Nephron progenitor cell (in vitro differentiated cells): ENCODE measurements around the gene MMP25.

ENCODE experiments used
- DNase-seq: peaks from one replicate; pipeline ENCODE4 v3.0.0; 2021
- H3K27ac Mint-ChIP-seq: 2 replicates; pipeline ENCODE4 v1.8.0; 2021; ENCODE audit warnings: mild to moderate bottlenecking, moderate library complexity, mixed read lengths
- H3K27me3 Mint-ChIP-seq: 2 replicates; pipeline ENCODE4 v1.8.0; 2021; ENCODE audit warnings: mild to moderate bottlenecking, low read depth, mixed read lengths; ENCODE audit not compliant: poor library complexity
- H3K36me3 Mint-ChIP-seq: 2 replicates; pipeline ENCODE4 v1.8.0; 2021; ENCODE audit warnings: low read depth, mixed read lengths
- H3K4me1 Mint-ChIP-seq: 2 replicates; pipeline ENCODE4 v1.8.0; 2021; ENCODE audit warnings: mixed read lengths
- H3K4me3 Mint-ChIP-seq: 2 replicates; pipeline ENCODE4 v1.8.0; 2021; ENCODE audit warnings: mild to moderate bottlenecking, moderate library complexity, mixed read lengths
- H3K9me3 Mint-ChIP-seq: 2 replicates; pipeline ENCODE4 v1.8.0; 2021; ENCODE audit warnings: mild to moderate bottlenecking, moderate library complexity, mixed read lengths
- CTCF ChIP-seq: fragments of 200-600 bp; sonication (generic); IDR thresholded peaks from 2 replicates; pipeline ENCODE4 v1.5.0; 2021; ENCODE audit warnings: antibody characterized with exemption

The MMP25 gene

DNA sequence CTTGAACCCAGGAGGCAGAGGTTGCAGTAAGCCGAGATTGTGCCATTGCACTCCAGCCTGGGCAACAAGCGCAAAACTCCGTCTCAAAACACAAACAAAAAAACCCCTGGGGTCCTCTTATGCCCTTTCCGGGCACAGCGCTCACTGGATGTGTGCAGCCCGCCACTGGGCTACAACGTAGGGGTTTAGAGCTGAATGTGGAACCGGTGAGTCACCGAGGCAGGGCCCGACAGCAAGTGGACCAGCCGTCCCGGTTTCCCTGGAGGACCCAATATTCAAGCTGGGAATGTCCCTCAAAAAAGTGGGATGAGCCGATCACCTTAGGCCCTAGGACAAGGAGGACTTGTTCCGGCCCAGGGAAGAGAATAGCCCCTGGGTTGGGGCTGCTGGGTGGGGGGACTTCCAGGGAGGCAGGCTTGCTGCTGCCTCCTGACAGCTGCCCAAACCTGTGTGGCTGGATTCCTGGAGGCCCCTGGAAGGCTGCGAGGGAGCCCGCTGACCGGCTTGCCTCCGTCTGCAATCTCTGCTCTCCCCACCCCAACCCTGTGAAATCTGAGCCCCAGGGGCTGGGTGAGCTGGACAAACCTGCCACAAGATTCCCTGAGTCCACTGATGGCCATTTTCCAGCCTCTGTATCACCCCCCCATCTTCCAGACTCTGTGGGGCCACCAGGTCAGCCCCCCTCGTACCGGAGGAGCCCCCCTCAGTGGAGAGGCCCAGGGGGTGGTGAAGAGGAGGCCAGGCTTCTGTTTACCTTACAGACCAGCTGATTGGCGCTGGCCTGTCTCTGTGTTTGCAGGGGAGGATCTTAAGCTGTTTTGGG, 36.6 kb upstream of the MMP25 start:
- Mint-ChIP-seq H3K4me3 (peak overlapping the region; percentile 42), H3K27ac (no peak overlapping the region), H3K4me1 (peaks cover 54% of the 10 kb centered on the region), H3K9me3 (no peaks in the 10 kb centered on the region), H3K27me3 (peaks cover 67% of the 10 kb centered on the region), H3K36me3 (no peaks in the 10 kb centered on the region)
- no peak for TF ChIP-seq CTCF
- DNase-seq = peak; percentile 65

DNA sequence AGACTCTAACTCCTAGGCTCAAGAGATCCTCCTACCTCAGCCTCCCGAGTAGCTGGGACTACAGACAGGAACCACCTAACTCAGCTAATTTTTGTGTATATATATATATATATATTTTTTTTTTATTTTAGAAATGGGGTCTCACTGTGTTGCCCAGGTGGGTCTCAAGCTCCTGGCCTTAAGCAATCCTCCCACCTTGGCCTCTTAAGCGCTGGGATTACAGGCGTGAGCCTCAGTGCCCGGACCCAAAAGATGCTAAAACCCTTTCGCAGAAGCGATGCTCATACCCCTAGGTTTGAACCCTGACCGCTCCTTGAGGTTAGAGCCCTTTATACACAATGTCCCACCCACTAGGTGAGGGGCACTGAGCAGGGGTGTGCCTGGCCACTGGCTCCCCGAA, 35.9 kb upstream of the MMP25 start:
- H3K4me1 Mint-ChIP-seq = peaks cover 54% of the 10 kb centered on the region
- H3K4me3 Mint-ChIP-seq = no peak overlapping the region
- peaks cover 64% of the 10 kb centered on the region for H3K27me3 Mint-ChIP-seq
- H3K27ac Mint-ChIP-seq = no peak overlapping the region
- no peak for TF ChIP-seq CTCF
- DNase-seq = no peak
- no peaks in the 10 kb centered on the region for H3K9me3 Mint-ChIP-seq
- no peaks in the 10 kb centered on the region for H3K36me3 Mint-ChIP-seq

DNA sequence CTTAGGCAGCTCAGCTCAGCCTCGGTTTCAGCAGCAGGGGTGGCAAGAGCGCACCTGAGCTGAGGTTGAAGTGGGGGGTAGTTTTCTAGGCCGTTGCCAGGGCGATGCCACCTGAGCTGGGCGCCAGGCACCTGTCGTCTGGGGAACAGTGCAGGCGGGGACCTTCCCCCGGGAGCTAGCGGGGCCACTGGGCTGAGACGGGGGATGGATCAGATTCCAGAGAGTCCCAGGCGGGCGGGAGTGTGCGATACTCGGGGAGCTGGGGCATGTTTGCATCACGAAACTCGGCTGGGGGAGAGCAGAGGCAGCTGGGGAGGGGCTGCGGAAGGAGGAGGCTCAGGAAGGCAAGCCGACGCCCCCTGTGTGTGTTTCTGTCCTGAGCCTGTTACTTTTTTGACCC, 34.1 kb upstream of the MMP25 start:
- Mint-ChIP-seq H3K27me3 (peaks cover 52% of the 10 kb centered on the region), H3K9me3 (no peaks in the 10 kb centered on the region), H3K4me1 (peaks cover 48% of the 10 kb centered on the region), H3K4me3 (peak overlapping the region; percentile 68), H3K27ac (no peak overlapping the region), H3K36me3 (no peaks in the 10 kb centered on the region)
- no peak for TF ChIP-seq CTCF
- peak; percentile 59 for DNase-seq

DNA sequence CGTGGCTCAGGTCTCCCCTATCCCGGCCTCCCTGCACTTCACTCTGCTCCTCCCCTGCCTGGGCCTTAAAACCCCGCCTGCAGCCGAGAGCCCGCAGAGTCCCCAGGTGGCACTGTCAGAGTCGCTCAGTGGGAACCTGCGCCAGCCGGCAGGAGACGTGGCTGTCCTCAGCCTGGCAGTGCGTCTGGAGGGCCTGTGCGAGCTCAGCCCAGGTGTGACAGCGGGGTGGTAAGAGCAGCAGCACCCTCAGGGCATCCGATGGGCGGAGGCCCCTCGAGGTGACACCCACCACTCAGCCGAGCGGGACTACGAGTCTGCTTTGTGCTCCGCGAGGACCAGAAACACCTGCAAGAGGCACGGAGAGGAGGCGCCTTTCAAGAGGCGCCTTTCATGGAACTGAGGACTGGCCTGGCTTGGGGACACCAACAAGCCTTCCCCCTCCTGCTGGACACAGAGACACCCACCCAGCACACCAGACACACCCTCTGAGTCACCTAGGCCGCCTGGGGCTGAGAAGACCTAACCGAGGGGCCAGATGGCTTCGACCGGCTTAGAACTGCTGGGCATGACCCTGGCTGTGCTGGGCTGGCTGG, 33.4 kb upstream of the MMP25 start, which contains the start of gene CLDN9:
TSS of gene CLDN9 (plus strand) at position 96 of the 593 bp plus-strand sequence. CDS start at position 536, 440 bp downstream.
- Mint-ChIP-seq H3K4me1 (peaks cover 44% of the 10 kb centered on the region), H3K27ac (no peak within 1 kb of the TSS), H3K4me3 (peak within 1 kb of the TSS; percentile 68), H3K36me3 (no peaks in the 10 kb centered on the region), H3K27me3 (peaks cover 49% of the 10 kb centered on the region), H3K9me3 (no peaks in the 10 kb centered on the region)
- no peak for TF ChIP-seq CTCF
- no peak for DNase-seq

- H3K27me3 Mint-ChIP-seq = peaks cover 43% of the 10 kb centered on the region
- no peak overlapping the region for H3K4me3 Mint-ChIP-seq
- TF ChIP-seq CTCF = no peak
- H3K9me3 Mint-ChIP-seq = no peaks in the 10 kb centered on the region
- no peak for DNase-seq
- H3K36me3 Mint-ChIP-seq = no peaks in the 10 kb centered on the region
- peaks cover 44% of the 10 kb centered on the region for H3K4me1 Mint-ChIP-seq
- H3K27ac Mint-ChIP-seq = no peak overlapping the region
These were observed 32.8 kb upstream of the MMP25 start for GRCh38 chr16:3013491-3013951.
